PC-3 (cell line): ENCODE results near the gene TOGARAM2.

Source experiments
- CTCF ChIP-seq: fragments of 300-600 bp; sonication (generic); conservative IDR thresholded peaks from 2 replicates; pipeline ENCODE4 v1.5.1; 2017; ENCODE audit warnings: antibody characterized with exemption, low read depth, mild to moderate bottlenecking, low read length
- EZH2 ChIP-seq: fragments of 300-600 bp; sonication (generic); IDR thresholded peaks from one replicate; pipeline ENCODE4 v1.6.1; 2017; ENCODE audit warnings: antibody characterized with exemption, mild to moderate bottlenecking, low read length; ENCODE audit not compliant: unreplicated experiment

- TF ChIP-seq CTCF = no peak
- no peak for TF ChIP-seq EZH2
Observed at GRCh38 chr2:28989973-28990372, 8.9 kb downstream of the TOGARAM2 start.
